Measurements from ENCODE around the gene LPCAT1.

LPCAT1 gene

GRCh38 chr5:1493941-1494340 is 29.8 kb downstream of the LPCAT1 start:
- Mint-ChIP-seq H3K4me3 (peak overlapping the region; percentile 74), H3K9me3 (no peaks in the 10 kb centered on the region), H3K36me3 (peaks cover 85% of the 10 kb centered on the region), H3K27ac (peak overlapping the region; percentile 88), H3K4me1 (peaks cover 97% of the 10 kb centered on the region)
- ATAC-seq (no peak), DNase-seq (ENCODE audit: low spot score in 2 of 2) (no peak)

GRCh38 chr5:1493413-1493812 is 30.3 kb downstream of the LPCAT1 start:
- peak overlapping the region; percentile 74 for H3K4me3 Mint-ChIP-seq
- no peaks in the 10 kb centered on the region for H3K9me3 Mint-ChIP-seq
- H3K27ac Mint-ChIP-seq, result peak overlapping the region; percentile 88
- H3K36me3 Mint-ChIP-seq, result peaks cover 87% of the 10 kb centered on the region
- peaks cover 97% of the 10 kb centered on the region for H3K4me1 Mint-ChIP-seq
- DNase-seq (ENCODE audit: low spot score in 2 of 2) (no peak), ATAC-seq (no peak)

- peaks cover 94% of the 10 kb centered on the region for H3K36me3 Mint-ChIP-seq
- H3K4me3 Mint-ChIP-seq, result peak overlapping the region; percentile 74
- no peak for DNase-seq (ENCODE audit: low spot score in 2 of 2)
- ATAC-seq, result peak; percentile 4
- peak overlapping the region; percentile 88 for H3K27ac Mint-ChIP-seq
- no peaks in the 10 kb centered on the region for H3K9me3 Mint-ChIP-seq
- peaks cover 99% of the 10 kb centered on the region for H3K4me1 Mint-ChIP-seq
These were observed 31.0 kb downstream of the LPCAT1 start for GRCh38 chr5:1492757-1493156.

GRCh38 chr5:1490376-1490775 is 33.4 kb downstream of the LPCAT1 start:
- Mint-ChIP-seq H3K4me1 (peaks cover 100% of the 10 kb centered on the region), H3K4me3 (peak overlapping the region; percentile 74), H3K9me3 (no peaks in the 10 kb centered on the region), H3K27ac (peak overlapping the region; percentile 93), H3K36me3 (peaks cover 100% of the 10 kb centered on the region)
- DNase-seq (ENCODE audit: low spot score in 2 of 2) (no peak), ATAC-seq (no peak)

- DNase-seq (ENCODE audit: low spot score in 2 of 2), result no peak
- Mint-ChIP-seq H3K4me3 (peak overlapping the region; percentile 74), H3K27ac (peak overlapping the region; percentile 93), H3K36me3 (peaks cover 100% of the 10 kb centered on the region), H3K4me1 (peaks cover 100% of the 10 kb centered on the region), H3K9me3 (no peaks in the 10 kb centered on the region)
- ATAC-seq, result no peak
These were observed 34.0 kb downstream of the LPCAT1 start for GRCh38 chr5:1489754-1490153.

GRCh38 chr5:1488882-1489680 is 34.7 kb downstream of the LPCAT1 start:
- Mint-ChIP-seq H3K9me3 (no peaks in the 10 kb centered on the region), H3K36me3 (peaks cover 100% of the 10 kb centered on the region), H3K4me3 (peak overlapping the region; percentile 74), H3K4me1 (peaks cover 95% of the 10 kb centered on the region), H3K27ac (peak overlapping the region; percentile 93)
- ATAC-seq (peak; percentile 92), DNase-seq (ENCODE audit: low spot score in 2 of 2) (peak; percentile 43 to 81)

- DNase-seq (ENCODE audit: low spot score in 2 of 2) (no peak), ATAC-seq (no peak)
- peak overlapping the region; percentile 93 for H3K27ac Mint-ChIP-seq
- no peaks in the 10 kb centered on the region for H3K9me3 Mint-ChIP-seq
- H3K4me3 Mint-ChIP-seq, result no peak overlapping the region
- H3K4me1 Mint-ChIP-seq, result peaks cover 76% of the 10 kb centered on the region
- peaks cover 98% of the 10 kb centered on the region for H3K36me3 Mint-ChIP-seq
These were observed 36.5 kb downstream of the LPCAT1 start for GRCh38 chr5:1487079-1487764.

GRCh38 chr5:1486271-1486670 is 37.5 kb downstream of the LPCAT1 start:
- no peaks in the 10 kb centered on the region for H3K9me3 Mint-ChIP-seq
- no peak for DNase-seq (ENCODE audit: low spot score in 2 of 2)
- peak overlapping the region; percentile 85 for H3K27ac Mint-ChIP-seq
- no peak for ATAC-seq
- no peak overlapping the region for H3K4me3 Mint-ChIP-seq
- H3K4me1 Mint-ChIP-seq, result peaks cover 70% of the 10 kb centered on the region
- peaks cover 98% of the 10 kb centered on the region for H3K36me3 Mint-ChIP-seq

GRCh38 chr5:1485579-1486118 is 38.1 kb downstream of the LPCAT1 start:
- Mint-ChIP-seq H3K4me1 (peaks cover 67% of the 10 kb centered on the region), H3K27ac (peak overlapping the region; percentile 85), H3K9me3 (no peaks in the 10 kb centered on the region), H3K36me3 (peaks cover 94% of the 10 kb centered on the region), H3K4me3 (no peak overlapping the region)
- ATAC-seq, result no peak
- DNase-seq (ENCODE audit: low spot score in 2 of 2), result no peak

- peaks cover 67% of the 10 kb centered on the region for H3K4me1 Mint-ChIP-seq
- H3K4me3 Mint-ChIP-seq, result peak overlapping the region; percentile 26
- H3K27ac Mint-ChIP-seq, result peak overlapping the region; percentile 85
- no peaks in the 10 kb centered on the region for H3K9me3 Mint-ChIP-seq
- peaks cover 94% of the 10 kb centered on the region for H3K36me3 Mint-ChIP-seq
- ATAC-seq (no peak), DNase-seq (ENCODE audit: low spot score in 2 of 2) (no peak)
These were observed 38.8 kb downstream of the LPCAT1 start for GRCh38 chr5:1484730-1485578.

GRCh38 chr5:1483856-1484729 is 39.7 kb downstream of the LPCAT1 start:
- DNase-seq (ENCODE audit: low spot score in 2 of 2), result no peak
- Mint-ChIP-seq H3K4me1 (peaks cover 62% of the 10 kb centered on the region), H3K27ac (peak overlapping the region; percentile 76), H3K36me3 (peaks cover 94% of the 10 kb centered on the region), H3K4me3 (no peak overlapping the region), H3K9me3 (no peaks in the 10 kb centered on the region)
- no peak for ATAC-seq

- Mint-ChIP-seq H3K36me3 (peaks cover 94% of the 10 kb centered on the region), H3K27ac (peak overlapping the region; percentile 76), H3K4me3 (no peak overlapping the region), H3K9me3 (no peaks in the 10 kb centered on the region), H3K4me1 (peaks cover 51% of the 10 kb centered on the region)
- no peak for ATAC-seq
- no peak for DNase-seq (ENCODE audit: low spot score in 2 of 2)
These were observed 40.7 kb downstream of the LPCAT1 start for GRCh38 chr5:1483064-1483463.

GRCh38 chr5:1481959-1482331 is 41.8 kb downstream of the LPCAT1 start:
- Mint-ChIP-seq H3K27ac (no peak overlapping the region), H3K9me3 (no peaks in the 10 kb centered on the region), H3K4me3 (no peak overlapping the region), H3K4me1 (peaks cover 40% of the 10 kb centered on the region), H3K36me3 (peaks cover 91% of the 10 kb centered on the region)
- DNase-seq (ENCODE audit: low spot score in 2 of 2) (no peak), ATAC-seq (no peak)

GRCh38 chr5:1481266-1481958 is 42.3 kb downstream of the LPCAT1 start:
- H3K4me3 Mint-ChIP-seq, result no peak overlapping the region
- no peaks in the 10 kb centered on the region for H3K9me3 Mint-ChIP-seq
- H3K4me1 Mint-ChIP-seq, result peaks cover 35% of the 10 kb centered on the region
- peak overlapping the region; percentile 53 for H3K27ac Mint-ChIP-seq
- H3K36me3 Mint-ChIP-seq, result peaks cover 91% of the 10 kb centered on the region
- DNase-seq (ENCODE audit: low spot score in 2 of 2) (no peak), ATAC-seq (no peak)
